HL-60/S4 treated with retinoic acid at 250 ng/mL for 4 days and 3 days (cell line): ENCODE results near the gene FKBP1B.
"Not testable (repeated sequence)": the region's sequence is repeated elsewhere in the genome, so short reads cannot be mapped to it uniquely, and the experiment has no call there.

Source experiments
- in situ Hi-C: fragments of 300-500 bp; cut with MboI; formaldehyde crosslinking; loops from 2 replicates; pipeline ENCODE4 v1.7.0; 2022; ENCODE audit warnings: low sequenced_read_pairs

FKBP1B gene

DNA sequence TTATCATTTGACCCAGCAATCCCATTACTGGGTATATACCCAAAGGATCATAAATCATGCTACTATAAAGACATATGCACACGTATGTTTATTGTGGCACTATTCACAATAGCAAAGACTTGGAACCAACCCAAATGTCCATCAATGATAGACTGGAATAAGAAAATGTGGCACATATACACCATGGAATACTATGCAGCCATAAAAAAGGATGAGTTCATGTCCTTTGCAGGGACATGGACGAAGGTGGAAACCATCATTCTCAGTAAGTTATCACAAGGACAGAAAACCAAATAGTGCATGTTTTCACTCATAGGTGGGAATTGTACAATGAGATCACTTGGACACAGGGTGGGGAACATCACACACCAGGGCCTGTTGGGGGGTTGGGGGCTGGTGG is 51.2 kb downstream of the FKBP1B start:
- in situ Hi-C loops, result not testable (repeated sequence)

DNA sequence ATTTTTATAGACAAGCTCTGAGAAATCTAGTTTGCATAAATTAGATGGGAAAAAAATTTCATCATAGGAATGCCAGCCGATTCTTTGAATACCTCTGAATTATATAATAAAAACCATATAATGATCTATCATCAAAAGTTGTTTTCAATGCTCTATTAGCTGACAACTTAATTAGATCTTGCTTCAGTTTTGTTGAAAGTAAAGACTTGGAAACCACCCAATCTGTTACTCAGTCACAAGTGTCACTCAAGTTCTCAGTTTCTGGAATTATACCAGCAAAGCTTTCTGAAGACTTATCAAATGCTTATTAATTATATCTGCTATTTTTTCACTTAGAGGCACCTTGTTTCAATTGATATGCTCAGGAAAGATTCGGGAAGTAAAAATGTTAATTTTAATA is 52.5 kb downstream of the FKBP1B start:
- in situ Hi-C loops, result no loop called here

DNA sequence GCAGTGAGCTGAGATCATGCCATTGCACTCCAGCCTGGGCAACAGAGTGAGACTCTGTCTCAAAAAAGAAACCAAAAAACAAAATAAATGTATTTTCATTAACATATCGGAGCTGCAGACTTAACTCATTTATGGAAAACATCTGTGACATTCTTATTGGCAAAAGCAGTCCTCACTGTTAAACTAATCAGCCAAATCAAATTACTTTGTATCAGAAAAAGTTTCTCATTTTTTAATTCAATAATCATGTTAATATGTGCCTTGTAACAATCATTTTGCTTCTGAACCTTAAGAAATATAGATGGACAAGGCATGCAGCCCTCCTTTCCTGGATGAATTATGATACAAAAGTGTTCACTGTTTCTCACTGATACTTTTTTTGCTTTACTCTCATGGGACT is 53.1 kb downstream of the FKBP1B start:
- in situ Hi-C loops, result no loop called here

DNA sequence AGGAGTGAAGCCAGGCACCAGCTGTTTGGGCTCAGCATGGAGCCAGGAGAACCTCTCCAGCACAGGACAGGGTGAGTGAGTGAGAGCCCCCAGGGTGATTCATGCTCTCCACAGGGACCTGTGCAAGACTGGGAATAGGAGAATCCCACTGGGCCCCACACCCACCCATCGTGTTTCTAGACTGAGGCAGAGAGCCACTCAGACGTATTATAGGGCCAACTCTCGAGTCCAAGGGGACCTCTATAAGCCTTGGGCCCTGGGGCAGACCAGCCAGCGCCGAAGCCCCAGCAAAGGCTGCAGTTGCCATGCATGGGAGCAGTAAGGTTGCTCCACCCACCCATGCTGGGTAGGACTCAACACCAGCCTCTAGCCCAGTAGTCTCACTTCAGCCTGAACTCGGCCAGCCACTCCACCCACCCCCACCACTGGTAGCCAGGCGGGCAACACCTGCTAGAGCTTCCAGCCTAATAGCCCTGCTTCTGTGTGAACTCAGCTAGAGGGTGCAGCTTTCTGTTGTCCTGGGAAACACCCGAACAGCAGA is 54.6 kb downstream of the FKBP1B start:
- in situ Hi-C loops, result no loop called here

DNA sequence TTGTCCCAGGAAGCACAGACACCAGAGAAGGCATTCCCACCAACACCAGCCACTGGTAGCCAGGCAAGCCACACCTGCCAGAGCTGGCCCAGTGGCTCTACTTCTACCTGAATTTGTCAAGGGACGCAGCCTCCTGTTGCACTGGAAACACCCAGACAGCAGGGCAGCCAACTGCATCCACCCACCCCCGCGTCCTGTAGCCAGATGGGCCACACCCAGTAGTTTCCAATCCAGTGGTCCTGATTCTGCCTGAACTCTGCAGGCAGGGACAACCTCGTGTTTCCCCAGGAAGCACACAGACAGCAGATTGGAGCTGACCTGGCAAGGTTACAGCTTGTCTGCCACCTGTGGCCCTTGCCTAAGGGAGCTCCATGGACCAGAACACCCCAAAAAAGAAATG is 55.4 kb downstream of the FKBP1B start:
- in situ Hi-C loops, result no loop called here

DNA sequence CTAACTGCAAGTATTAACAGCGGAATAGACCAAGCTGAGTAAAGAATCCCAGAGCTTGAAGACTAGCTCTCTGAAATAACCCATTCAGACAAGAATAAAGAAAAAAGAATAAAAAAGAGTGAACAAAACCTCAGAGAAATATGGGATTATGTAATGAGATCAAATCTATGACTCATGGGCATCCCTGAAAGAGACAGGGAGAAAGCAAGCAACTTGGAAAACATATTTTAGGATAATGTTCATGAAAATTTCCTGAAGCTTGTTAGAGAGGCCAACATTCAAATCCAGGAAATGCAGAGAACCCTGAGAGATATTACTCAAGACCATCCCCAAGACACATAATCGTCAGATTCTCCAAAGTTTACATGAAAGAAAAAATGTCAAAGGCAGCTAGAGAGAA is 56.3 kb downstream of the FKBP1B start:
- in situ Hi-C loops, result no loop called here

DNA sequence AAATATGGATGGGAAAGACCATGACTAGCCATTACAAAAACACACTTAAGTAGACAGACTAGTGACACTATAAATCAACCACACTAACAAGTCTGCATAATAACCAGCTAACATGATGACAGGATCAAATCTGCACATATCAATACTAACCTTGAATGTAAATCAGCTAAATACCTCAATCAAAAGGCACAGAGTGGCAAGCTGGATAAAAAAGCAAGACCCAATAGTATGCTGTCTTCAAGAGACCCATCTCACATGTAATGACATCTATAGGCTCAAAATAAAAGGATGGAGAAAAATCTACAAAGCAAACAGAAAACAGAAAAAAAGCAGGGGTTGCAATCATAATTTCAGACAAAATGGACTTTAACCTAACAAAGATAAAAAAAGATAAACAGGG is 57.2 kb downstream of the FKBP1B start:
- in situ Hi-C loops, result no loop called here

DNA sequence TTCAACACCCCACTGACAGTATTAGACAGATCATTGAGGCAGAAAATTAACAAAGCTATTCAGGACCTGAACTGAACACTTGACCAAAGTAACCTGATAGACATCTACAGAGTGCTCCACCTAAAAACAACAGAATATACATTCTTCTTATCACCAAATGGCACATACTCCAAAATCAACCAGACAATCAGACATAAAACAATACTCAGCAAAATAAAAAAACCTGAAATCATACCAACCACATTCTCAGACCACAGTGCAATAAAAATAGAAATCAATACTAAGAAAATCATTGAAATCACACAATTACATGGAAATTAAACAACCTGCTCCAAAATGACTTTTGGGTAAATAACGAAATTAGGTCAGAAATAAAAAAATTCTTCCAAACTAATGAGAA is 57.8 kb downstream of the FKBP1B start:
- in situ Hi-C loops, result no loop called here

DNA sequence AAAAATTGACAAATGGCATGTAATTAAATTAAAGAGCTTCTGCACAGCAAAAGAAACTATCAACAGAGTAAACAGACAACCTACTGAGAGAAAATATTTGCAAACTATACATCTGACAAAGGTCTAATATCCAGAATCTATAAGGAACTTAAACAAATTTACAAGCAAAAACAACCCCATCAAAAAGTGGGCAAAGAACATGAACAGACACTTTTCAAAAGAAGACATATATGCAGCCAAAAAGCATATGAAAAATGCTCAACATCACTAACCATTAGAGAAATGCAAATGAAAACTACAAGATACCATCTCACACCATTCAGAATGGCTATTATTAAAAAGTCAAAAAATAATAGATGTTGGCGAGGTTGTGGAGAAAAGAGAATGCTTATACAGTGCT is 59.9 kb downstream of the FKBP1B start:
- in situ Hi-C loops, result not testable (repeated sequence)

DNA sequence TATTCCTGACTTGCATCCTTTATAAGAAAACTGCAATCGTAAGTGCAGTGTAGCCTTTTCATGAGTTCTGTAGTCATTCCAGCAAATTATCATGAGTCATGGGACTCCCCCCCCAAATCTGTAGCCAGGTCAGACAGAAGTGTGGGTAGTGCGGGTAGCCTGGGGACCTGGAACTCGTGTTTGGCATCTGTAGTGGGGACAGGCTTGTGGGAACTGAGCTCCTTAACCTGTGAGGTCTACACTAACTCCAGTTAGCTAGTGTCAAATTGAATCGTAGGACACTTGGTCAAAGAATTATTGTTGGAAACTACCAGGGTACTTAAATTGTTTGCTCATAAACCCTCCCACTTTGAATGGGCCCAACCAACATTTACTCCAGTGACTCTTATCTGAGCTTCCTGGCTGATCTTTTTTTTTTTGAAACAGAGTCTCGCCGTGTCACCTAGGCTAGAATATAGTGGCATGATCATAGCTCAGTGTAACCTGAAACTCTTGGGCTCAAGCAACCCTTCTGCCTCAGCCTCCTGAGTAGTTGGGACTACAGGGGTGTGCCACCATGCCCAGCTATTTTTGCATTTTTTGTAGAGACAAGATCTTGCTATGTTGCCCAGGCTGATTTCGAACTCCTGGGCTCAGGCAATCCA is 61.2 kb downstream of the FKBP1B start:
- in situ Hi-C loops, result no loop called here

DNA sequence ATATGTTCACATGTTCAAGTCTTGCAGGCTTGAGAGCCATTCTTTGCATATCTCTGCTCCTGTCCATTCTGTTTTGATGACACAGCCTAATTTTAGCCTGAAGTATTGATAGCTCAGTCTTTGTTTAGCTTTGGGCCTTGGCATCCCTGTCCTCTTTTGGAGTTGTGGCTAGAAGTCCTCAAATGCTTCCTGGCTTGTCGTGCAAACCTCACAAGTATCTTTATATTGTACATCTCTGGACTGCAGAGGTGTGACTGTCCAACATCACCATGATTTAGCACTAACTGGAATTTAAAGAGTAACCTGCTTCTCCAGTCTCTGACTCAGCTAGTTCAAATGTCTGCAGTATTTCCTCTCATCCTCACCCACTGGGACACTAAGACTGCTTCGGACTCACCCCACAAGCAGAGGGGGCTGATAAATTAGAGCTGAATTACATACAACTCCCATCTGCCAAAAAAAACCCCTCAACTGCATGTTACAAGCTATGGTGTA is 61.9 kb downstream of the FKBP1B start:
- in situ Hi-C loops, result no loop called here
